A673 (cell line): ENCODE measurements around the gene CADPS2.

ENCODE experiments used
- EZH2 ChIP-seq: fragments of 200-600 bp; sonication (generic); IDR thresholded peaks from 2 replicates; pipeline ENCODE4 v1.6.1; 2017; ENCODE audit warnings: borderline replicate concordance, low read depth, mild to moderate bottlenecking, mixed read lengths, antibody characterized with exemption, low read length; ENCODE audit not compliant: poor library complexity, severe bottlenecking
- TF ChIP-seq, protein P1 (sequence below): fragments of 300-800, 200-600 bp; sonication (generic); conservative IDR thresholded peaks from 2 replicates; pipeline ENCODE4 v1.5.1; 2017; ENCODE audit warnings: low read depth, mild to moderate bottlenecking, antibody characterized with exemption, low read length, moderate library complexity, mixed read lengths

DNA sequence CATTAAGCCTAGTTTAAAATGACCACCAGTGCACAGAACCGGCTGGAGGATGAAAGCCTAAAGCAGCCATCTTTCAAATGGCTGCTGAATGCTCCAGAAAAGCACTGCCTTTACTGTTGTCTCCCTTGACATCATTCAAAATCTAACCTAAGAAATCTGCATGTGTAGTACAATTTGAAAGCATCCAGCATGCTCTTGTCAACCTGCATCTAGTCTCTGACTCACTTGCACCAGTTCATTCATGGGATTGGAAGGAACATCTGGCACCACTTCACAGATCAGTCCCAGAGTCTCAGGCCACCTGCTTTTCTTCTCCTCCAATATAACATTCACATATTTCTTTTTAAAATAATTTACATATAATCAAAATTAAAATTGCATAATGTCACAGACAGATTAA lies 263.6 kb downstream of the CADPS2 start:
- TF ChIP-seq, protein P1, sequence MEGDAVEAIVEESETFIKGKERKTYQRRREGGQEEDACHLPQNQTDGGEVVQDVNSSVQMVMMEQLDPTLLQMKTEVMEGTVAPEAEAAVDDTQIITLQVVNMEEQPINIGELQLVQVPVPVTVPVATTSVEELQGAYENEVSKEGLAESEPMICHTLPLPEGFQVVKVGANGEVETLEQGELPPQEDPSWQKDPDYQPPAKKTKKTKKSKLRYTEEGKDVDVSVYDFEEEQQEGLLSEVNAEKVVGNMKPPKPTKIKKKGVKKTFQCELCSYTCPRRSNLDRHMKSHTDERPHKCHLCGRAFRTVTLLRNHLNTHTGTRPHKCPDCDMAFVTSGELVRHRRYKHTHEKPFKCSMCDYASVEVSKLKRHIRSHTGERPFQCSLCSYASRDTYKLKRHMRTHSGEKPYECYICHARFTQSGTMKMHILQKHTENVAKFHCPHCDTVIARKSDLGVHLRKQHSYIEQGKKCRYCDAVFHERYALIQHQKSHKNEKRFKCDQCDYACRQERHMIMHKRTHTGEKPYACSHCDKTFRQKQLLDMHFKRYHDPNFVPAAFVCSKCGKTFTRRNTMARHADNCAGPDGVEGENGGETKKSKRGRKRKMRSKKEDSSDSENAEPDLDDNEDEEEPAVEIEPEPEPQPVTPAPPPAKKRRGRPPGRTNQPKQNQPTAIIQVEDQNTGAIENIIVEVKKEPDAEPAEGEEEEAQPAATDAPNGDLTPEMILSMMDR: no peak
- TF ChIP-seq EZH2: no peak
